HL-60 (cell line): ENCODE results near the gene EGLN3.

Experiments used
- DNase-seq, 2 experiments: peaks; one replicate each; pipeline ENCODE4 v3.0.0-alpha.2; 2010 to 2020; ENCODE audit warnings: low read depth in 1 of 2, low spot score in 1 of 2
- H3K27ac ChIP-seq: fragments of 250-450 bp; sonication (Bioruptor Pico); replicated peaks from 2 replicates; pipeline ENCODE4 v1.5.1; 2020; ENCODE audit warnings: mild to moderate bottlenecking, moderate library complexity
- H3K27me3 ChIP-seq: fragments of 250-450 bp; sonication (Bioruptor Pico); 2 replicates; pipeline ENCODE4 v1.5.1; 2021; ENCODE audit warnings: mild to moderate bottlenecking, moderate library complexity; ENCODE audit not compliant: insufficient read depth, poor library complexity, severe bottlenecking
- H3K4me3 ChIP-seq: replicated peaks from 2 replicates; pipeline ENCODE4 v1.5.1; 2011; ENCODE audit warnings: mild to moderate bottlenecking, control low read depth, low read length; ENCODE audit not compliant: insufficient read depth
- GABPA ChIP-seq: IDR thresholded peaks from 2 replicates; pipeline ENCODE4 v1.6.1; 2012; ENCODE audit warnings: low read depth
- POLR2AphosphoS5 ChIP-seq: IDR thresholded peaks from 2 replicates; pipeline ENCODE4 v1.6.1; 2012; ENCODE audit warnings: low read depth
- REST ChIP-seq: IDR thresholded peaks from 2 replicates; pipeline ENCODE4 v1.6.1; 2012; ENCODE audit warnings: low read depth; ENCODE audit not compliant: insufficient replicate concordance
- SPI1 ChIP-seq: IDR thresholded peaks from 2 replicates; pipeline ENCODE4 v1.6.1; 2012; ENCODE audit warnings: low read depth, mild to moderate bottlenecking, borderline replicate concordance
- TF ChIP-seq, protein P1 (sequence below): IDR thresholded peaks from one replicate; pipeline ENCODE4 v1.5.1; 2011; ENCODE audit warnings: low read length, control low read depth, inconsistent platforms; ENCODE audit not compliant: insufficient read depth

EGLN3 gene

GRCh38 chr14:33949411-33949893, 1.4 kb downstream of the EGLN3 start:
- no peak for DNase-seq
- H3K4me3 ChIP-seq = no peak overlapping the region

DNA sequence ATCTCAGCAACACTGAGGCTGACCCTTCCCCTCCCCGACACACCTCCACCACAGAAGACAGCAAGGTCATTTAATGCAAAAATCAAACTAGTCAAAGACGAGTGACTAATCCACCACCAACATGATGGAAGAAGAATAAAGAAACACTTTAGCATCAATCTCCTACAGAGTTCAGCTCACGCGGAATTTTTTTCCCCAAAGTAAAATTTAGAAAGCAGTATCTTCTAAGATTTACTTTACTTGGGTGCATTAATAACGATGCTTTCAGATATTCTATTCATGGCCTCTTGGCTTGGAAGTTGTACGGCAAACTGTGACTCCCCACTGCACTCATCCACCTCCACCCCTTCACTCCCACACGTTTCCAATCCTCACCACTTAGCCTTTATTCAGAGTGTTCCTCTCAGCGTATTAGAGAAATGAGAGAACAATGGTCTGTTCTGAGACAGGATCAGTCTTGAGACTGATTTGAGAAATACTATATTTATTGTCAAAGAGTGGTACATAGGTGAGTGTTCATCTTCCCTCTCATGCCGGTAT, 1.9 kb downstream of the EGLN3 start:
- H3K4me3 ChIP-seq = no peak overlapping the region
- H3K27ac ChIP-seq = no peak overlapping the region
- no peak for DNase-seq

More at GRCh38 chr14:33949411-33949893, 1.4 kb downstream of the EGLN3 start:
- Histone ChIP-seq H3K27me3 (peaks cover 30% of the 10 kb centered on the region), H3K27ac (no peak overlapping the region)
- no peak for TF ChIP-seq GABPA
- no peak for TF ChIP-seq SPI1
- TF ChIP-seq REST = no peak
- TF ChIP-seq POLR2AphosphoS5 = no peak
- TF ChIP-seq, protein P1, sequence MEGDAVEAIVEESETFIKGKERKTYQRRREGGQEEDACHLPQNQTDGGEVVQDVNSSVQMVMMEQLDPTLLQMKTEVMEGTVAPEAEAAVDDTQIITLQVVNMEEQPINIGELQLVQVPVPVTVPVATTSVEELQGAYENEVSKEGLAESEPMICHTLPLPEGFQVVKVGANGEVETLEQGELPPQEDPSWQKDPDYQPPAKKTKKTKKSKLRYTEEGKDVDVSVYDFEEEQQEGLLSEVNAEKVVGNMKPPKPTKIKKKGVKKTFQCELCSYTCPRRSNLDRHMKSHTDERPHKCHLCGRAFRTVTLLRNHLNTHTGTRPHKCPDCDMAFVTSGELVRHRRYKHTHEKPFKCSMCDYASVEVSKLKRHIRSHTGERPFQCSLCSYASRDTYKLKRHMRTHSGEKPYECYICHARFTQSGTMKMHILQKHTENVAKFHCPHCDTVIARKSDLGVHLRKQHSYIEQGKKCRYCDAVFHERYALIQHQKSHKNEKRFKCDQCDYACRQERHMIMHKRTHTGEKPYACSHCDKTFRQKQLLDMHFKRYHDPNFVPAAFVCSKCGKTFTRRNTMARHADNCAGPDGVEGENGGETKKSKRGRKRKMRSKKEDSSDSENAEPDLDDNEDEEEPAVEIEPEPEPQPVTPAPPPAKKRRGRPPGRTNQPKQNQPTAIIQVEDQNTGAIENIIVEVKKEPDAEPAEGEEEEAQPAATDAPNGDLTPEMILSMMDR = no peak

DNA sequence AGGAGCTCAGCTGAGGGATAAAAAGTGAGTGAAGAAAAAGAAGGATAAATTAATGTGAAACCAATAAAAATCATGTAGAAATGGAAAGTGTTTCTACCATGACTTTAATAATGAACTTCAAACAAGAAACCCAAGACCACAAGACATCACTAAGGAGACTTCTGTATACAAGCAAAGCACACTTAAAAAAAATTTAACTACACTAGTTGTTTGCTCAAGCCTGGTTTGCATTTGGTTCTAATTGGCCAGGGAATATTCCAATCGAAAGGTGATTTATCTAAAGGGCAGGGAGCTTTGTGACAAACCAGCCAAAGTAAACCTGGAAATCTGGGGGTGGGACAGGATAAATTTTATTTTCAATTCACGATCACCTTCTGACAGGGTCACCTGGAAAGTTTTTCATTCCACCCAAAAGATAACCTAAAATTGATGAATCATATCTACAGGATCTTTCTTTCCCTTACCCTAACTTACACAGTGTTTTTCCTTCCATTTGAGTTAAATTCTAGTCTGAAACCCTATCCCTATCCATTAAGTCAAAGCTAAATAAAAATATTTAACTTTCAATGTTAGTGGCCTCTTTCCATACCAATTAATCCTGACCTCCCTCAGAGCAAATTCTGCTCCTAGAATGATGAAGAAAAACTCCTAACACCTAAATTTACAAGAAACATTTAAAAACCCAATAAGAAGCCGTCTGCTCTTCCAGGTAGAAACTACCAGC, 2.6 kb downstream of the EGLN3 start:
- H3K4me3 ChIP-seq = no peak overlapping the region
- DNase-seq = no peak
- TF ChIP-seq GABPA = no peak
- TF ChIP-seq POLR2AphosphoS5 = no peak
- TF ChIP-seq, protein P1 = no peak
- TF ChIP-seq SPI1 = no peak
- no peak for TF ChIP-seq REST
- peaks cover 30% of the 10 kb centered on the region for H3K27me3 ChIP-seq
- no peak overlapping the region for H3K27ac ChIP-seq

More for the DNA sequence above, 1.9 kb downstream of the EGLN3 start:
- TF ChIP-seq GABPA (no peak), SPI1 (no peak)
- TF ChIP-seq, protein P1 = no peak
- peaks cover 30% of the 10 kb centered on the region for H3K27me3 ChIP-seq
